ES-I3 (cell line): ENCODE data around the gene CAST.

Experiments
- H3K36me3 ChIP-seq: 2 replicates; pipeline ENCODE4 v1.6.1; 2013; ENCODE audit warnings: mild to moderate bottlenecking, low read length, control low read depth, moderate library complexity; ENCODE audit not compliant: insufficient read depth
- H3K4me1 ChIP-seq: 2 replicates; pipeline ENCODE4 v1.6.1; 2013; ENCODE audit warnings: mild to moderate bottlenecking, control low read depth, low read length; ENCODE audit not compliant: insufficient read depth
- H3K9ac ChIP-seq: 2 replicates; pipeline ENCODE4 v1.6.1; 2013; ENCODE audit warnings: low read depth, mild to moderate bottlenecking, low read length, moderate library complexity
- H3K9me3 ChIP-seq: 2 replicates; pipeline ENCODE4 v1.6.1; 2013; ENCODE audit warnings: mild to moderate bottlenecking, low read length, moderate library complexity; ENCODE audit not compliant: control insufficient read depth, insufficient read depth

CAST gene

DNA sequence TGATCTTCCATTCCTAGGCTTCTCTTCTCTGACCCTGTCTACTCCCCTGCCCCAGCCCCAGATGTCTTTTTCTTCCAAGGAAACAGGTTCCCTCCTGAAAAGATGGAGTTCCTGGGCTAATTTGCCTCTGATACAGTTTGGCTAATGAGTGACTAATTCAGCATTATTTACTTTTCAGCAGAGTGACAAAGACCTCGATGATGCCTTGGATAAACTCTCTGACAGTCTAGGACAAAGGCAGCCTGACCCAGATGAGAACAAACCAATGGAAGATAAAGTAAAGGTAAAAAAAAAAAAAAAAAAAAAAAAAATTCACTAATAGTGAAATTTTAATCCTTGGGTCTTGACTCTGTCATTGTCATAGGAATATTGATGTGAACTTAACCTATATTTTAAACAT is 102.9 kb downstream of the CAST start:
- no peak overlapping the region for H3K9ac ChIP-seq
- H3K9me3 ChIP-seq: no peaks in the 10 kb centered on the region
- H3K4me1 ChIP-seq: no peaks in the 10 kb centered on the region
- 0 out of 2 replicates have a peak, but pooled peaks cover 2% of the 10 kb centered on the region for H3K36me3 ChIP-seq

GRCh38 chr5:96768708-96769251 is 106.6 kb downstream of the CAST start:
- H3K36me3 ChIP-seq: 0 out of 2 replicates have a peak, but pooled peaks cover 2% of the 10 kb centered on the region
- no peaks in the 10 kb centered on the region for H3K9me3 ChIP-seq
- no peaks in the 10 kb centered on the region for H3K4me1 ChIP-seq
- H3K9ac ChIP-seq: no peak overlapping the region

GRCh38 chr5:96771395-96771794 is 109.2 kb downstream of the CAST start:
- H3K9ac ChIP-seq: no peak overlapping the region
- no peaks in the 10 kb centered on the region for H3K4me1 ChIP-seq
- 0 out of 2 replicates have a peak, but pooled peaks cover 2% of the 10 kb centered on the region for H3K36me3 ChIP-seq
- H3K9me3 ChIP-seq: no peaks in the 10 kb centered on the region

GRCh38 chr5:96772111-96772510 is 109.9 kb downstream of the CAST start:
- H3K36me3 ChIP-seq: 0 out of 2 replicates have a peak, but pooled peaks cover 2% of the 10 kb centered on the region
- no peaks in the 10 kb centered on the region for H3K4me1 ChIP-seq
- H3K9me3 ChIP-seq: no peaks in the 10 kb centered on the region
- H3K9ac ChIP-seq: no peak overlapping the region

GRCh38 chr5:96772542-96772941 is 110.4 kb downstream of the CAST start:
- H3K9ac ChIP-seq: no peak overlapping the region
- H3K36me3 ChIP-seq: 0 out of 2 replicates have a peak, but pooled peaks cover 2% of the 10 kb centered on the region
- no peaks in the 10 kb centered on the region for H3K9me3 ChIP-seq
- no peaks in the 10 kb centered on the region for H3K4me1 ChIP-seq

GRCh38 chr5:96775050-96775449 is 112.9 kb downstream of the CAST start:
- H3K36me3 ChIP-seq: no peaks in the 10 kb centered on the region
- no peaks in the 10 kb centered on the region for H3K9me3 ChIP-seq
- no peak overlapping the region for H3K9ac ChIP-seq
- H3K4me1 ChIP-seq: no peaks in the 10 kb centered on the region

DNA sequence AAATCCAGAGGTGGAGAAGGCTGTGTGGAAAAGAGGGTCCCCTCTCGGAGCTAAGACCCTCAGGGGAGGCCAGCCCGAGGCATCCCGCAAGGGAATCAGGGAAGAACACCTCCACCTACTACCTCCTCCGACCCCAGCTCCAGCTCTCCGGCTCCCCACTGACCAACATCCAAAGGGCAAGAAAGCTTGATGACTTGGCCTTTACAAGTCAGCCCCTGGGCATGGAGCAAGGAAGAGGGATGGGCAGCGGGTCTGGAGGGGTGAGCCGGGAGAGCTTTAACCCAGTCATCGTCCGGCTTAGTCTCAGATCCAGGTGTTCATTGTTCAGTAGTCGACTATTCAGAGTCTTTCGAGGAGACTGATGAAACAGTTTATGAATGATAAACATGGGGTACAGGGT is 113.5 kb downstream of the CAST start:
- Histone ChIP-seq H3K9ac (no peak overlapping the region), H3K4me1 (no peaks in the 10 kb centered on the region), H3K36me3 (no peaks in the 10 kb centered on the region), H3K9me3 (no peaks in the 10 kb centered on the region)

- no peaks in the 10 kb centered on the region for H3K9me3 ChIP-seq
- H3K9ac ChIP-seq: no peak overlapping the region
- H3K4me1 ChIP-seq: no peaks in the 10 kb centered on the region
- no peaks in the 10 kb centered on the region for H3K36me3 ChIP-seq
Measured at GRCh38 chr5:96776621-96777020, 114.4 kb downstream of the CAST start.

GRCh38 chr5:96778409-96778808 is 116.2 kb downstream of the CAST start:
- Histone ChIP-seq H3K4me1 (no peaks in the 10 kb centered on the region), H3K9ac (no peak overlapping the region), H3K9me3 (no peaks in the 10 kb centered on the region), H3K36me3 (no peaks in the 10 kb centered on the region)

GRCh38 chr5:96780626-96781025 is 118.5 kb downstream of the CAST start:
- no peaks in the 10 kb centered on the region for H3K9me3 ChIP-seq
- no peaks in the 10 kb centered on the region for H3K4me1 ChIP-seq
- no peak overlapping the region for H3K9ac ChIP-seq
- no peaks in the 10 kb centered on the region for H3K36me3 ChIP-seq

DNA sequence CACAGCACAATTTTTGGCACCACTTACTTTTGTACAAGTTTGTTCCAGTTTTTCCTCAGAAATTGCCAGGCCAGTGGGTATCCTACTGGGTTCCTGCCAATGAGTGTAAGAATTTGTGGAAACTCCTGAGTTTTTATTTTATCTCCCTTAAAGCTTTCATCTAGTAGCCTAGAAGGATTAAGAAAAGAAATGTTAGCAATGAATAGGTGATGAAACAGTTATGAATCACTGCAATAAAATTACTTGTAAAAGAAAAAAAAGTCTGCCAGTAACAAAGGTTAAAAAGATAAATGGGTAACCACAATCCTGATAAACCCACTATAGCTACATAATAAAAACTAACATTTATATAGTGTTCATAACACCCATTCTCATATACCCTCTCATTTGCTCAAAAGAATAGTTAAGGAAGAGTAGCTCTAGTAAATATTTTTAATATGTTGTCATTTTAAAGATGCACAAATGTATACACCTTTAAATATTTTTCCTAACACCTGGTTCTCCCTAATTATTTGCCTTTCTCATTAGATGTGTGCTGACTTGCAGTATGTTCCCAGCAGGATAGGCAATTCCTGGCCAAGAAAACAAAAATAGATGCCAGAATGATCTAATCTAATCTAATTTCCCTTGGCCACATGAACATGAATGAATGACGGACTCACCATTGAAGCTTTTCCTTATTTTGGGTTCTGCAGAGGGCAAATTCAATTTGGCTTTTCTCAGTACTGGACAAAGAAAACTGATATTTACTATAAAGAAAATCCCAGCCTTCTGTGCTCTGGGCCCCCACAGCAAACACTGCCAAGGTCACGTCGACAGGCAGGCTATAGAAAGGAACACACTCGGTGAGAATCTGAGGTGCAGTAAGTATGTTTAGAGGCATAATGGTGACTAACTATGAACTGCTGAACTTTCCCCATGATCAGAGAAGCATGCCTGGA is 119.1 kb downstream of the CAST start:
- Histone ChIP-seq H3K9me3 (no peaks in the 10 kb centered on the region), H3K4me1 (no peaks in the 10 kb centered on the region), H3K36me3 (no peaks in the 10 kb centered on the region), H3K9ac (no peak overlapping the region)

DNA sequence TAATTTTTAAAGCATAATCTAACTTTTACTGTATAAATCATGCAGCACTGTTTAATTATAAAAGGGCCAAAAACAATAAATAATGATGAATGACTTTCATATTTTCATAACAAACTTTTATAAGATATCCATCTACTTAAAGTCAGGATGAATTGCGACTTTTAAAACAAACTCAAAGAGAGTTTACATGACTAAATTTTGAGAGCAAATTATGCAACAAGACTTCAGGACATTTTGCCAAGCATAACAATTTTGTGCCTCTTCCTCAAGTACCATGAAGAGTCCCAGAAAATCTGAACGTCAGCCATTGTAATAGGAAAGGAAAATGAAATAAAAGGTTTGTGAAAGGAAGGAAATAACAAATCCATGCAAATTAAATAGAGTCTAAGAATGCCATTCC is 121.2 kb downstream of the CAST start:
- Histone ChIP-seq H3K9ac (no peak overlapping the region), H3K9me3 (no peaks in the 10 kb centered on the region), H3K4me1 (no peaks in the 10 kb centered on the region), H3K36me3 (no peaks in the 10 kb centered on the region)

DNA sequence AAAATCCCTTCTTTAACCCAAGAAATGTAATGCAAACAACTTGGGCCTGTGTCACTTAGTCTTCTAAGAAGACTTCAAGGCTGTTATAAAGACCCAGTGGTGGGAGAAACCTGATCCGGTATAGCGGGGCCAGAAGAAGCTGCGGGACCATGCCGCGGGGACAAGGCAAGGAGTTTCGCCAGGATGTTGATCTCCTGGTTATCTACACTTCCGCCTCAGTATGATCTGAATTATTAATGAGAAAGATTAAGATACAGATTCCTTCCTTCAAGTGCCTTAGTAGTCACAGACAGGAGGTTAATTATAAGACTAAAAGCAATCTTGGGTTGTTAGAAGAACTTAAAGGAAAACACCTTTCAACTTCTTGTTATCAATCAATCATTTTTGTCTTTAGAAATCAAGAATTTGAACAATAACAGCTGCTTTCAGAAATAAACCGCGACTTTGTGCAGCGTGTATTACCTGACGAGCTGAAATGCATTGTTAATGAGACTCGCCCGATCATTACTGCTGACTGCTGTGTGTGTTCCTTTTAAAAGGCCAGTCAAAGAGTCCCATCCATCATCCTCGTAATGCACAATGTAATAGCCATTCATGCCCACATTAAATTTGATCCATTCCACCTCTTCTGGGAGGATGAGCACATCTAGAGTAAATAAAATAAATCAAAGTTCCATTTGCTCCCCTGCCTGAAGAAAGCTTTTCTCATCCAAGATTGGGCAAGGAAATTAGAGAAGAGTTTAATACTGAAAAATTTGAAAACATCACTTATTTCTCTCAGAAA is 123.3 kb downstream of the CAST start:
- no peaks in the 10 kb centered on the region for H3K36me3 ChIP-seq
- no peaks in the 10 kb centered on the region for H3K4me1 ChIP-seq
- H3K9ac ChIP-seq: no peak overlapping the region
- H3K9me3 ChIP-seq: no peaks in the 10 kb centered on the region

GRCh38 chr5:96788112-96788749 is 126.1 kb downstream of the CAST start:
- no peaks in the 10 kb centered on the region for H3K9me3 ChIP-seq
- 0 out of 2 replicates have a peak, but pooled peaks cover 7% of the 10 kb centered on the region for H3K4me1 ChIP-seq
- H3K36me3 ChIP-seq: no peaks in the 10 kb centered on the region
- no peak overlapping the region for H3K9ac ChIP-seq
